ENCODE measurements around the gene IRX5. TPM values are rescaled to one million over a fixed set of nuclear protein-coding genes. Genes with fewer than 3 reads are reported as not detected.

The IRX5 gene
- total and polyA plus RNA-seq, 2 donors, result 0.23 to 0.90 TPM

GRCh38 chr16:54934481-54935265, 4.0 kb downstream of the IRX5 start:
- Histone ChIP-seq H3K36me3 (ENCODE audit: insufficient read depth) (no peaks in the 10 kb centered on the region), H3K27ac (ENCODE audit: low read depth) (no peak overlapping the region), H3K4me1 (ENCODE audit: insufficient read depth) (no peaks in the 10 kb centered on the region), H3K4me3 (ENCODE audit: low read depth, low read length) (no peak overlapping the region)
- no peak for DNase-seq (ENCODE audit: extremely low spot score)
- WGBS, result 16% methylated on average over 30 of the region's 30 CpGs

- Histone ChIP-seq H3K4me1 (ENCODE audit: insufficient read depth) (no peaks in the 10 kb centered on the region), H3K4me3 (ENCODE audit: low read depth, low read length) (no peak overlapping the region), H3K36me3 (ENCODE audit: insufficient read depth) (no peaks in the 10 kb centered on the region), H3K27ac (ENCODE audit: low read depth) (no peak overlapping the region)
- WGBS, result 17% methylated on average over 28 of the region's 28 CpGs
- no peak for DNase-seq (ENCODE audit: extremely low spot score)
Measured at GRCh38 chr16:54935266-54935968, 4.8 kb downstream of the IRX5 start.

DNA sequence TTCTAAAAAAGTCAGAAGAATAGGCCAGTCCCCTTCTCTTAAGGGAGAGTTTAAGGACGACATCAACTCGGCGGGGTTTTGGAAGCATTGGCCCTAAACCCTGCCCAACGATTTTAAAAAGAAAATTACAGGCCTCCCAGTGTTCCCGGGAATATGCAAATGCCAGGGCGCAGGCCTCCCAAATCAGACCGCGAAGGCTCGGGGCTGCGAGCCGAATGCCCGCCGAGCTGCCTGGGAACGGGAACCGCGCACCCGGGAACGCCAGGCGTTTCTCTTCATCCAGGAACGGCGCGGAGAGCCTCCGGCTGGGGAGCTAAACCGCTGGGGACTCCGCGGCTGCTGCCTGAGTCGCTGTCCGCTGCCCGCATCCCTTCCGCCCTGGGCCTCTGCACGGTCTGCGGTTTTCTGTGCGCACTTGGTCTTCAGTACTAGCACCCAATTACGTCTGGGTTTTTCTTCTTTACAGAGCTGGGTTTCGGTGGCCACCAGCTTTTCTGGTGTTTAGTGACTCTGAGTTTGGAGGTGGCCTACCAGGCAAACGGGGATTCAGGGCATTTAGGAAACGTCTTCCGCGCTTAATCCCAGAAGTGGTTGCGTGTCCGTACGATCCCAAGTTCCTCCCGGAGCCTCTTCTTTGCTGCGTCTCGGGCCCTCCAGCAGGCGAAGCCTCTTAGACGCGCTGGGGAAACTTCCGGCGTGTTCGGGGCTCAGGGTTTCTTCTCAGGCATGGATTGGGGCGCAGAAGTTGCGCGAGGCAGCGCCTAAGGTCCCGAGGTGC, 5.7 kb downstream of the IRX5 start:
- 6% methylated on average over 56 of the region's 56 CpGs for WGBS
- H3K36me3 ChIP-seq (ENCODE audit: insufficient read depth), result no peaks in the 10 kb centered on the region
- no peak for DNase-seq (ENCODE audit: extremely low spot score)
- no peak overlapping the region for H3K4me3 ChIP-seq (ENCODE audit: low read depth, low read length)
- H3K27ac ChIP-seq (ENCODE audit: low read depth), result no peak overlapping the region
- no peaks in the 10 kb centered on the region for H3K4me1 ChIP-seq (ENCODE audit: insufficient read depth)

DNA sequence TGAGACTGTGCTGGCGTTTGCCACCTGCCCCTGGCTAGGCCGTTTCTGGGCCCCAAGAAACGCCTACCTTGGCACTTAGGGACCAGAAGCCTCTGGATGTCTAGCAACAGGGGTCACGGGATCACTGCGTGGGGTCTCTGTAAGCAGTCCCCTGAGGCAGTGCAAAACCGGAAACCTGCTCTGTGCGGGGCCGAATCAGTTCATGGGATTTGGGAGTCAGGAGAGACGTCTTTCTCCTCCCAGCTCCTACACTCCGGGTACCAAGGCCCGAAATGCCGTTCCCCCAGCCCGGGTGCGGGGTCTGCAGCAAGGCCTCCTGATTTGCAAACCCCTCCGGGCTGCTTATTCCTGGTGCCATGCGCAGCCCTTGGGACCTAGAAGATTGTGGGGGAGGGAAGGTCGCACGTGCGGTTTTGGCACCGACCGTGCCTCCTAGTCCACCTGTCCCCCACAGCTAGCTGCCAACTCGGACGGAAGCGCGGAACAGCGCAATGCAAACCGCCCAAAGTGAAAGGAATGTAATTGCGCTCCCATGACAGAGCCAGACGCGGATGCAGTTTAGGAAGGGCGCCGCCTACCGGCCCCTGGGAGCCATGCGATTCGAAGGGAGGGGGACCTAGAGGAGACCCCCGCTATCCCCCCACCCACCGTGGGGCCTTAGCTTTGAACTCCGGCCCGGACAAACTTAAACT, 6.5 kb downstream of the IRX5 start:
- Histone ChIP-seq H3K27ac (ENCODE audit: low read depth) (no peak overlapping the region), H3K36me3 (ENCODE audit: insufficient read depth) (no peaks in the 10 kb centered on the region), H3K4me1 (ENCODE audit: insufficient read depth) (no peaks in the 10 kb centered on the region), H3K4me3 (ENCODE audit: low read depth, low read length) (no peak overlapping the region)
- WGBS, result 4% methylated on average over 39 of the region's 39 CpGs
- no peak for DNase-seq (ENCODE audit: extremely low spot score)

- Histone ChIP-seq H3K27ac (ENCODE audit: low read depth) (no peak overlapping the region), H3K4me3 (ENCODE audit: low read depth, low read length) (no peak overlapping the region), H3K36me3 (ENCODE audit: insufficient read depth) (no peaks in the 10 kb centered on the region), H3K4me1 (ENCODE audit: insufficient read depth) (no peaks in the 10 kb centered on the region)
- DNase-seq (ENCODE audit: extremely low spot score), result no peak
- WGBS, result 6% methylated on average over 35 of the region's 35 CpGs
Measured at GRCh38 chr16:54937671-54938211, 7.1 kb downstream of the IRX5 start.

DNA sequence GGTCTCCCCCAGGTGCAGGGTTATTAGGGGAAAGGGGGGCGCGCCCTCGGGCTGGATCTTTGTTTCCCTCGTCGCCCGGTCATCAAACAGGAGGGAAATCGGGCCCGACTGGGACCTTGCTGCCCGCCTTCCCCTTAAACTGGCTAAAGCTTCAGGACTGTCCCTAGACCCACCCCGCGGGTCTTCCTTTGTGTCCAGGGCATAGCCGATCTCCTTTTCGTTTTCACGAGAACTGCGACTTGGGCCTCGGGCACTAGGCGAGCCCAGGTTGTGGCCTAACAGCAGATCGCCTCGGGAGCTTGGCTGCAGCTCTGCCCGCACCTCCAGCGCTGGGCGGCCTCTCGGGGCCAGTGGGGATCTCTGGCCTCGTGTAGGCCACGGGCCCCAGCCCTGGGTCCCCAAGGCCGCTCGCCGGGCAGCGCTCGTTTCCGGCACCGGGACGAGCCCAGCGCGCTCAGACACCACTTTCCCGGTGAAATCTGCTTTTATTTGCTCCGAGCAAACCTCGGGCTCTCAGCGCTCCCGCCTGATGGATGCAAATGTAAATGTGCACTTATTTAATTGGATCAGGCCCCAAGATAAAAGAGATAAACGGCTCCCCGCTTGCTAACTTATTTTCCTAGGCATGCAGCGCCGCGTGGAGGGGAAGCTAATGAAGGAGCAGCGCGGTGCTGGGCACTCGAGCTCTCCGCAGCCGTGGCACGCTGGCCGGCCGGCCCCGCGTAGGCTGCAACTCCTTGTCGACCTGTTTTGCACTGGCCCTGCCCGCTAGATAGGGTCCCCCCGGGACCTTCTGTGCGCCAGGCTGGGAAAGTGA, 7.8 kb downstream of the IRX5 start:
- no peak overlapping the region for H3K27ac ChIP-seq (ENCODE audit: low read depth)
- DNase-seq (ENCODE audit: extremely low spot score), result no peak
- no peaks in the 10 kb centered on the region for H3K36me3 ChIP-seq (ENCODE audit: insufficient read depth)
- no peak overlapping the region for H3K4me3 ChIP-seq (ENCODE audit: low read depth, low read length)
- WGBS, result 9% methylated on average over 59 of the region's 59 CpGs
- no peaks in the 10 kb centered on the region for H3K4me1 ChIP-seq (ENCODE audit: insufficient read depth)

- Histone ChIP-seq H3K27ac (ENCODE audit: low read depth) (no peak overlapping the region), H3K36me3 (ENCODE audit: insufficient read depth) (no peaks in the 10 kb centered on the region), H3K4me1 (ENCODE audit: insufficient read depth) (no peaks in the 10 kb centered on the region), H3K4me3 (ENCODE audit: low read depth, low read length) (no peak overlapping the region)
- no peak for DNase-seq (ENCODE audit: extremely low spot score)
- 12% methylated on average over 14 of the region's 14 CpGs for WGBS
Measured at GRCh38 chr16:54939029-54939346, 8.3 kb downstream of the IRX5 start.

- DNase-seq (ENCODE audit: extremely low spot score), result no peak
- Histone ChIP-seq H3K4me3 (ENCODE audit: low read depth, low read length) (no peak overlapping the region), H3K27ac (ENCODE audit: low read depth) (no peak overlapping the region), H3K4me1 (ENCODE audit: insufficient read depth) (no peaks in the 10 kb centered on the region), H3K36me3 (ENCODE audit: insufficient read depth) (no peaks in the 10 kb centered on the region)
- 21% methylated on average over 38 of the region's 38 CpGs for WGBS
Measured at GRCh38 chr16:54939510-54940278, 9.0 kb downstream of the IRX5 start.

- no peak overlapping the region for H3K27ac ChIP-seq (ENCODE audit: low read depth)
- H3K4me1 ChIP-seq (ENCODE audit: insufficient read depth), result no peaks in the 10 kb centered on the region
- H3K36me3 ChIP-seq (ENCODE audit: insufficient read depth), result no peaks in the 10 kb centered on the region
- WGBS, result 45% methylated on average over 4 of the region's 4 CpGs
- no peak overlapping the region for H3K4me3 ChIP-seq (ENCODE audit: low read depth, low read length)
- DNase-seq (ENCODE audit: extremely low spot score), result no peak
Measured at GRCh38 chr16:54940279-54940604, 9.6 kb downstream of the IRX5 start.

DNA sequence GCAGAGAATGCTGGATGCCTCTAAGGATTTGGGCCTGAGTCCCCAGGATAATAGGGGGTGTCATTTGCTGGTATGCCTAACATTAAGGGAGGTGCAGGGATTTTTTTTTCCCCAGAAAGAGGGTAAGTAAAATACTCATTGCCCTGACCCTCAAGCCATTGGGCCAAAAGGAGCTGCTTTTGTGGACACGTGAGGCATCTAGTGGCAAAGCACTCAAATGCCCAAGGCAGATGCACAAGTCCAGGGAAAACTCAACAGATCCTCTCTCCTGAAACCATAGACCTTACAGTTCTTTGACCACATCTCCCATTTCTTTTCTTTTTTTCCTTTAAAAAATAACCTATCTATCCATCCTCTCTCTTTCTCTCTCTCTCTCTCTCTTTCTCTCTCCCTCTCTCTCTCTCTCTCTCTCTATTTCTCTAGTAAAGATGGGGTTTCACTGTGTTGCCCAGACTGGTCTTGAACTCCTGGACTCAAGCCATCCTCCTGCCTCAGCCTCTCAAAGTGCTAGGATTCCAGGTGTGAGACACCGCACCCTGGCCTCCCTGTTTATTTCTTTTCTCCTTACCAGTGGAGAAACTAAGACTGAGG, 11.8 kb downstream of the IRX5 start:
- no peaks in the 10 kb centered on the region for H3K36me3 ChIP-seq (ENCODE audit: insufficient read depth)
- no peak overlapping the region for H3K4me3 ChIP-seq (ENCODE audit: low read depth, low read length)
- H3K27ac ChIP-seq (ENCODE audit: low read depth), result no peak overlapping the region
- H3K4me1 ChIP-seq (ENCODE audit: insufficient read depth), result no peaks in the 10 kb centered on the region
- whole genome bisulfite sequencing, result 86% methylated on average over 2 of the region's 2 CpGs
- no peak for DNase-seq (ENCODE audit: extremely low spot score)

- Histone ChIP-seq H3K4me3 (ENCODE audit: low read depth, low read length) (no peak overlapping the region), H3K4me1 (ENCODE audit: insufficient read depth) (no peaks in the 10 kb centered on the region), H3K27ac (ENCODE audit: low read depth) (no peak overlapping the region), H3K36me3 (ENCODE audit: insufficient read depth) (no peaks in the 10 kb centered on the region)
- no peak for DNase-seq (ENCODE audit: extremely low spot score)
- WGBS, result 54% methylated on average over 1 of the region's 1 CpG
Measured at GRCh38 chr16:54944002-54944401, 13.3 kb downstream of the IRX5 start.

DNA sequence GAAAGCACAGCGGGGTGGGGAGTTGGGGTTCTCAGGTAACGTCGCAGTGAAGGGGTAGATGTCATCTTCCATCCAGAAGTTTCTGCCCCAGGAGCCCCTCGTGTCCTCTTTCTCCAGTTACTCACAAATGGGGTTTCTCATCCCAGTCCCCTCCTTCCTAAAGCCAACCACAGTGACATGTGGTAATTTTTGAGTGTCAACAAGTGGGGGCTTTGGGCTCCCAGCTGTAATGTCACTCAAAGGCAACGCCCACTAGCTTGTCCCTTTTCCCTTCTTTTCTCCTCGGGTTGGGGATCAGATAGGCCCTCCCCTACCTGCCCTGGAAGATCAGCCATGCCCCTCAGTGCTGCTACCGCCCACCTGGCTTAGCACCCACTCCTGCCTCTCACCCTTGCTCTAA, 14.4 kb downstream of the IRX5 start:
- DNase-seq (ENCODE audit: extremely low spot score), result no peak
- no peaks in the 10 kb centered on the region for H3K4me1 ChIP-seq (ENCODE audit: insufficient read depth)
- H3K4me3 ChIP-seq (ENCODE audit: low read depth, low read length), result no peak overlapping the region
- no peak overlapping the region for H3K27ac ChIP-seq (ENCODE audit: low read depth)
- H3K36me3 ChIP-seq (ENCODE audit: insufficient read depth), result no peaks in the 10 kb centered on the region
- 69% methylated on average over 7 of the region's 7 CpGs for WGBS

Data from urinary bladder (tissue), 4 donors.